Heart left ventricle (tissue), 16 donors: Measurements from ENCODE around the gene ASL. TPM values are rescaled to one million over a fixed set of nuclear protein-coding genes. Genes with fewer than 3 reads are reported as not detected.
A peak's percentile ranks its signal among the peaks of the same experiment; 100 is the strongest.
"Not testable (repeated sequence)": the region's sequence is repeated elsewhere in the genome, so short reads cannot be mapped to it uniquely, and the experiment has no call there.

ENCODE experiments used
- ATAC-seq, 4 donors: fragments of 200-7000 bp; cut with Tn5 transposase; one replicate each; pipeline ENCODE4 v1.9.1; 2020 to 2022; ENCODE audit warnings: moderate library complexity in 4 of 4, mild to moderate bottlenecking in 3 of 4, moderate number of reproducible peaks in 1 of 4
- DNase-seq, 5 donors: peaks; one replicate each; pipeline ENCODE4 v3.0.0-alpha.2; 2020
- H3K27ac ChIP-seq, 12 donors: fragments of 200-600 bp; sonication (generic) in 4 of 12; one replicate each; pipeline versions ENCODE4 v1.5.0 to v1.8.0; 2016 to 2022; ENCODE audit warnings: mild to moderate bottlenecking in 2 of 12
- H3K27me3 ChIP-seq, 9 donors: fragments of 200-600 bp; sonication (generic) in 2 of 9; one replicate each; pipeline versions ENCODE4 v1.5.1 to v1.8.0; 2016 to 2022; ENCODE audit warnings: mild to moderate bottlenecking in 3 of 9
- H3K36me3 ChIP-seq, 9 donors: fragments of 200-600 bp; sonication (generic) in 2 of 9; one replicate each; pipeline versions ENCODE4 v1.5.0 to v1.8.0; 2018 to 2022; ENCODE audit warnings: mild to moderate bottlenecking in 2 of 9
- H3K4me1 ChIP-seq, 12 donors: fragments of 200-600 bp; sonication (generic) in 4 of 12; one replicate each; pipeline versions ENCODE4 v1.5.0 to v1.8.0; 2016 to 2022; ENCODE audit warnings: mild to moderate bottlenecking in 3 of 12
- H3K4me3 ChIP-seq, 12 donors: fragments of 200-600 bp; sonication (generic) in 4 of 12; one replicate each; pipeline versions ENCODE4 v1.5.0 to v1.8.0; 2017 to 2022; ENCODE audit warnings: mild to moderate bottlenecking in 9 of 12, moderate library complexity in 4 of 12
- H3K9me3 ChIP-seq, 12 donors: fragments of 200-600 bp; sonication (generic) in 4 of 12; one replicate each; pipeline versions ENCODE4 v1.5.0 to v1.8.0; 2016 to 2022; ENCODE audit warnings: mild to moderate bottlenecking in 1 of 12
- CTCF ChIP-seq, 12 donors: fragments of 200-600 bp; sonication (generic) in 4 of 12; IDR thresholded peaks; one replicate each; pipeline versions ENCODE4 v1.5.0 to v1.8.0; 2018 to 2022; ENCODE audit warnings: antibody characterized with exemption in 12 of 12, mild to moderate bottlenecking in 5 of 12
- POLR2A ChIP-seq, 2 donors: fragments of 450-650 bp; IDR thresholded peaks; one replicate each; pipeline ENCODE4 v1.6.1; 2017; ENCODE audit warnings: antibody characterized with exemption in 2 of 2, mild to moderate bottlenecking in 2 of 2, moderate library complexity in 2 of 2
- WGBS, 4 donors: extraction: QIAGEN DNeasy Blood & Tissue Kit in 2 of 4; methylation state at CpG; one replicate each; pipeline versions ENCODE4 v1.1.5 to v1.1.7; 2013 to 2018; 5-methylcytosine and 5-hydroxymethylcytosine counted together
- intact Hi-C, 10 donors: fragments of 100-400 bp; cut with DNase I; formaldehyde crosslinking; loops; one replicate each; pipeline versions ENCODE4 v1.11.1 to v1.14.2; 2022
- polyA plus RNA-seq, 2 donors: library from polyadenylated mRNA; stranded (reverse); fragments of 200-250 nt; gene quantifications; one replicate each; pipeline ENCODE4 v1.2.3, GENCODE V29; 2013
- total RNA-seq, 9 donors: library from RNA; depleted of rRNA in 2 of 9; stranded (reverse); fragments of >200 nt in 2 of 9; fragmentation: NEBNext Ultra II Directional in 3 of 9; extraction: Animal tissue kit (Norgen Biotek cat#: 25700) in 3 of 9; gene quantifications; one replicate each; pipeline versions ENCODE4 v1.1.0 to v1.2.4, GENCODE V29; 2016 to 2023
- donor health status: ischemic (EF 13 %, LVEDD 7.1; RV severe dilation, severe dysfunction).
- donor health status: healthy with polysubstance abuse.
- donor health status: DM: no; HTN: yes; CAD: no.
- donor health status: DM: no; HTN: no; CAD: no.
- donor health status: ischemic (EF 25% LVEDD 6.9; RV normal size, moderate dysfunction).
- donor health status: ischemic (EF 25% LVEDD 5.7; RV mildly dilated, moderate dysfunction).
- donor health status: healthy.
- donor health status: DM: yes; HTN: yes; CAD: no.
- donor health status: ischemic (EF 35%, LVEDD 5.7; RV mildly dilated, moderate dysfunction).
- donor health status: nonischemic (EF 11% LVEDD 7.7; RV severe dilation, severe dysfunction).
- donor health status: DM: yes; HTN: yes; CAD: no.
- donor health status: PGD.
- donor health status: ischemic (EF 29% LVEDD 5.4; RV normal size, mild dysfunction).
- donor health status: nonischemic (EF 23%, LVEDD 6.1; RV moderate dilation, normal function).

ASL gene
- total and polyA plus RNA-seq, 11 donors, result 8.1 to 23.3 (median 13.2) TPM

- intact Hi-C loops, result no loop called here
- no peaks in the 10 kb centered on the region for H3K27me3 ChIP-seq
- DNase-seq, result no peak
- H3K4me1 ChIP-seq, result peaks cover 0 to 11% (median 0%) of the 10 kb centered on the region in 12 donors
- ATAC-seq, result no peak
- H3K4me3 ChIP-seq, result peak overlapping the region in 10 of 12 donors; percentile 11 to 58 (median 47)
- TF ChIP-seq POLR2A (IDR thresholded peaks at IDR 0.05) (no peak), CTCF (IDR thresholded peaks at IDR 0.05) (no peak)
- no peaks in the 10 kb centered on the region for H3K36me3 ChIP-seq
- H3K27ac ChIP-seq, result peak overlapping the region in 7 of 12 donors; percentile 8 to 82 (median 68)
- no peaks in the 10 kb centered on the region for H3K9me3 ChIP-seq
- WGBS, 4 donors, result 60 to 72% (median 62%) methylated on average over 12 of the region's 12 CpGs
Measured at GRCh38 chr7:66100408-66101050, 24.9 kb downstream of the ASL start.

GRCh38 chr7:66102168-66102567 is 26.5 kb downstream of the ASL start:
- WGBS, 4 donors, result 95 to 98% (median 98%) methylated on average over 6 of the region's 6 CpGs
- DNase-seq, ATAC-seq, H3K27ac ChIP-seq, H3K27me3 ChIP-seq, H3K9me3 ChIP-seq, intact Hi-C loops, H3K4me3 ChIP-seq, H3K36me3 ChIP-seq: not testable (repeated sequence)
- H3K4me1 ChIP-seq, result peaks cover 0 to 11% (median 0%) of the 10 kb centered on the region in 12 donors

- H3K9me3 ChIP-seq, H3K27me3 ChIP-seq, H3K4me3 ChIP-seq, H3K27ac ChIP-seq, intact Hi-C loops, DNase-seq, H3K36me3 ChIP-seq, ATAC-seq: not testable (repeated sequence)
- WGBS, 4 donors, result 96 to 99% (median 97%) methylated on average over 3 of the region's 3 CpGs
- H3K4me1 ChIP-seq, result peaks cover 0 to 11% (median 0%) of the 10 kb centered on the region in 12 donors
Measured at GRCh38 chr7:66103994-66104393, 28.4 kb downstream of the ASL start.

- DNase-seq (no peak), ATAC-seq (no peak)
- no peak overlapping the region for H3K27ac ChIP-seq
- H3K4me3 ChIP-seq, result no peak overlapping the region
- WGBS, 4 donors, result 95 to 99% (median 97%) methylated on average over 5 of the region's 5 CpGs
- H3K4me1 ChIP-seq, result peaks cover 0 to 6% (median 0%) of the 10 kb centered on the region in 12 donors
- no peaks in the 10 kb centered on the region for H3K9me3 ChIP-seq
- intact Hi-C loops, result no loop called here
- H3K36me3 ChIP-seq, result no peaks in the 10 kb centered on the region
- TF ChIP-seq POLR2A (IDR thresholded peaks at IDR 0.05), result no peak
- TF ChIP-seq CTCF (IDR thresholded peaks at IDR 0.05), result no peak
- H3K27me3 ChIP-seq, result no peaks in the 10 kb centered on the region
Measured at GRCh38 chr7:66105263-66105748, 29.7 kb downstream of the ASL start.

GRCh38 chr7:66108410-66108809 is 32.8 kb downstream of the ASL start:
- DNase-seq, H3K36me3 ChIP-seq, intact Hi-C loops, H3K9me3 ChIP-seq, ATAC-seq, H3K27me3 ChIP-seq, H3K4me3 ChIP-seq, H3K4me1 ChIP-seq, H3K27ac ChIP-seq: not testable (repeated sequence)
- 85 to 93% (median 88%) methylated on average over 5 of the region's 5 CpGs for WGBS, 4 donors
